CD4-positive, alpha-beta T cell treated with Interferon alpha-2 for 1 hour (primary cell): ENCODE measurements around the gene DTL.
"Not testable (repeated sequence)": the region's sequence is repeated elsewhere in the genome, so short reads cannot be mapped to it uniquely, and the experiment has no call there.

ENCODE experiments used
- DNase-seq, 2 donors: peaks; one replicate each; pipeline ENCODE4 v3.0.0-alpha.2; 2020 to 2022

Gene DTL

GRCh38 chr1:212035123-212035834 is at the start of gene DTL, which contains the start of gene INTS7:
Gene DTL (plus strand): TSS chr1:212035748. CDS start chr1:212035891, 143 bp downstream.
Gene INTS7 (minus strand): TSS chr1:212035557. CDS start chr1:212035437, 120 bp downstream.
- peak; percentile 99 for DNase-seq

- DNase-seq: no peak
Measured at GRCh38 chr1:211986628-211987254, 48.8 kb upstream of the DTL start.

GRCh38 chr1:211991695-211992094 is 43.9 kb upstream of the DTL start:
- no peak for DNase-seq

GRCh38 chr1:211997426-211997825 is 38.1 kb upstream of the DTL start:
- DNase-seq: not testable (repeated sequence)

GRCh38 chr1:212002536-212002935 is 33.0 kb upstream of the DTL start:
- no peak for DNase-seq

GRCh38 chr1:212004895-212005608 is 30.5 kb upstream of the DTL start:
- no peak for DNase-seq

- DNase-seq: no peak
Measured at GRCh38 chr1:212007178-212007577, 28.4 kb upstream of the DTL start.

- DNase-seq: no peak
Measured at GRCh38 chr1:212007886-212008285, 27.7 kb upstream of the DTL start.

GRCh38 chr1:212009561-212009960 is 26.0 kb upstream of the DTL start:
- no peak for DNase-seq

GRCh38 chr1:212010004-212010403 is 25.5 kb upstream of the DTL start:
- no peak for DNase-seq

- DNase-seq: peak; percentile 61 to 75
Measured at GRCh38 chr1:212012034-212012740, 23.4 kb upstream of the DTL start.

GRCh38 chr1:212013672-212014071 is 21.9 kb upstream of the DTL start:
- DNase-seq: no peak

- no peak for DNase-seq
Measured at GRCh38 chr1:212020975-212021374, 14.6 kb upstream of the DTL start.

- no peak for DNase-seq
Measured at GRCh38 chr1:212021563-212021962, 14.0 kb upstream of the DTL start.

- DNase-seq: not testable (repeated sequence)
Measured at GRCh38 chr1:212022908-212023307, 12.6 kb upstream of the DTL start.

- no peak for DNase-seq
Measured at GRCh38 chr1:212024469-212025149, 10.9 kb upstream of the DTL start.

GRCh38 chr1:212027727-212028126 is 7.8 kb upstream of the DTL start:
- DNase-seq: not testable (repeated sequence)

GRCh38 chr1:212030936-212031528 is 4.5 kb upstream of the DTL start:
- no peak for DNase-seq

- DNase-seq: no peak
Measured at GRCh38 chr1:212034516-212035122, 929 bp upstream of the DTL start.

- no peak for DNase-seq
Measured at GRCh38 chr1:212035835-212036605, 472 bp downstream of the DTL start.

- DNase-seq: peak in 1 of 2 donors; percentile 35
Measured at GRCh38 chr1:212037900-212038299, 2.4 kb downstream of the DTL start.
